HG03280 (cell line): ENCODE measurements around the gene ST3GAL3.

ENCODE experiments used
- ATAC-seq: cut with Tn5 transposase; IDR thresholded peaks from one replicate; pipeline ENCODE4 v1.9.1; 2021; ENCODE audit warnings: mild to moderate bottlenecking, moderate library complexity; ENCODE audit not compliant: unreplicated experiment

The ST3GAL3 gene

DNA sequence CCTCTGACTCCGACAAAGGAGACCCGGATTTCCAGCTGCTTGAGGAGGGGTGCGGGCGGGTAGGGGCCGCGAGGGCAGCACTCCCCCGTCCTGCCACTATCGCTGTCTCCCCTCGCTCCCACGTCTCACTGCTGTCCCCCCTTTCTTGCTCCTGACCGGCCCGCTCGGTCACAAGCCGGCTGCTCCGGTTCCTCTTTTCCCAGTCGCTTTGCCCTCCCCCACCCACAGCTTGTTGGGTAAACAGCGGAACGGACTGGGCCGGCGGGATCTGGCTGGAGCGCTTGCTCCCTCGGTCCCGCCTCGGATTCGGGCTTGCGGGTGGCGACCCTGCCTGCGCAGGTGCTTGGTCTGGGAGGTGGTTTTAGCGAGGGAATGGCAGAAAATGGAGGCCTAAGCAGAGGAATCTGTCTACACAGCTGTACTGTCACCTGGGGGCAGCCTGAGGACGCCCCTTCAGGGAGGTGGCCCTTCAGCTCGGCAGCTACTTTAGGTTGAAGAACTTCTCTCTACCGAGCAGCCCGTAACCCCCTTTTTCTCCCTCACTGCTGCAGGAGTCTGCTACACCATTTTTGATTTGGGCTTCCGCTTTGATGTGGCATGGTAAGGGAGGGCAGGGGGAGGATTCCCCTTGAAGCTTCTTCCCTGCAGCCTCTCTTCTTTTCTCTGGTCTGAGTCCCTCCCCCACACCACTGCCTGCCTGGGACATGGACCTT lies 268.1 kb downstream of the ST3GAL3 start:
- no peak for ATAC-seq

DNA sequence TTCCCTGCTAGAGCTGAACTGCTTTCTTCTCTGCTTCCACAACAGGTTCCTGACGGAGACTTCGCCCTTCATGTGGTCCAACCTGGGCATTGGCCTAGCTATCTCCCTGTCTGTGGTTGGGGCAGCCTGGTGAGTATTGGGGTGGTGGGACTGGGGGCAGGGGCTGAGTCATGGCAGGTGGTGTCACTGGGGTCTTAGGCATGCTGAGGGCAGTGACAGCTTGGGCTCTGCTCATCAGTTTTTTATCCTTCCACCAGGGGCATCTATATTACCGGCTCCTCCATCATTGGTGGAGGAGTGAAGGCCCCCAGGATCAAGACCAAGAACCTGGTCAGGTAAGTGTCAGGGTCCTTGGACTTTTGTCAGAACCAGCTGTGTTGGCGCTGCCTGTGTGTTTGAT lies 268.7 kb downstream of the ST3GAL3 start:
- ATAC-seq, result no peak

DNA sequence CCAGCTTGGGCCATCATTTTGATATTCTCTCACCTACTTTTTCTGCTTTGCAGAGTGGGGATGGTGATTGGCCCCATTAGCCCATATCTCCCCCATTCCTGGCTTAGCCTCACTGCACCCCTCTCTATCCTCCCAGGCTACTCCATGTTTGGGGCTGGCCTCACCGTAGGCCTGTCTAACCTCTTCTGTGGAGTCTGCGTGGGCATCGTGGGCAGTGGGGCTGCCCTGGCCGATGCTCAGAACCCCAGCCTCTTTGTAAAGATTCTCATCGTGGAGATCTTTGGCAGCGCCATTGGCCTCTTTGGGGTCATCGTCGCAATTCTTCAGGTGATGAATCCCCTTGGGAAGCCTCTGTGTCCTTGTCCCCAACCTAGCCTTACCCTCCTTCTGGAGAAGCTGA lies 269.6 kb downstream of the ST3GAL3 start:
- no peak for ATAC-seq

DNA sequence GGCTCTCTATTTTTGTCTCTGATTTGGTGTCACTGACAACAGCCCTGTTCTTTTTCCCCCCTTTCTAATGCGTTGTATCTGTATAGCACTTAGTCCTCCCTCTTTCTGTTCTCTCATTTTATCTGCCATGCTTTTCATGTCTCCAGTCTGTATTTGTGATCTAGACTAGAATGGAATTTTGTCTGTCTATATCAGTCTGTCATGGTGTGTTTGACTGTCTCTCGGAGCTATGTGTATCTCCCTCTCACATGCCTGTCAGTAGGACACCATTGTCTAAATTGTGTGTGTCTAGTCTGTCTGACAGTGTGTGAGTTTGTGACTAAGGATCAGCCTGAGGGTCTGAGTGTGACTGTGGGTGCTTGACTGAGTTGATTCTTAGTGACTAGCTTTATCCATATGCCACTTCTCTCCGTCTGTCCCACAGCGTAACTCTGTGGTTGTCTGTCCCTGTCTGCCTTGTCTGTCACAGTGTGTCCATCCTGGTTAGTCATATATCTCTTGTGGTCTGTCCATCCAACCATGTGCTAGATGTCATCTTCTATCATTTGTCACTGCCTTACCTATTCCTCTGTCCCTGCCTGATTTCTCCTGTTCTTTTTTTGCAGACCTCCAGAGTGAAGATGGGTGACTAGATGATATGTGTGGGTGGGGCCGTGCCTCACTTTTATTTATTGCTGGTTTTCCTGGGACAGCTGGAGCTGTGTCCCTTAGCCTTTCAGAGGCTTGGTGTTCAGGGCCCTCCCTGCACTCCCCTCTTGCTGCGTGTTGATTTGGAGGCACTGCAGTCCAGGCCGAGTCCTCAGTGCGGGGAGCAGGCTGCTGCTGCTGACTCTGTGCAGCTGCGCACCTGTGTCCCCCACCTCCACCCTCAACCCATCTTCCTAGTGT lies 270.3 kb downstream of the ST3GAL3 start:
- ATAC-seq, result no peak

DNA sequence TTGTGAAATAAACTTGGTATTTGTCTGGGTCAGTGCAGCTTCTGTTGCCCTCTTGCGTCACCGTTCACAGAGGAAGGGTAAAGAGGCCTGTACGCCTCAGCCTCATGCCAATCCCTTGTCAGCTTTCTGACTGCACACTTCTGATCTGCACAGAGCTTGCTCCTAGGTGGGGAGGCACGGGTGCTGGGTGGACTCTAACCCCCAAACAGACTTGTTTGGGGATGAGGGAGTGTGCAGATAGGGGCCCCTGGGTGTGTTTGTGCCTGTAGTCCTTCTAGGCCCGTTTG lies 270.9 kb downstream of the ST3GAL3 start:
- ATAC-seq, result no peak

DNA sequence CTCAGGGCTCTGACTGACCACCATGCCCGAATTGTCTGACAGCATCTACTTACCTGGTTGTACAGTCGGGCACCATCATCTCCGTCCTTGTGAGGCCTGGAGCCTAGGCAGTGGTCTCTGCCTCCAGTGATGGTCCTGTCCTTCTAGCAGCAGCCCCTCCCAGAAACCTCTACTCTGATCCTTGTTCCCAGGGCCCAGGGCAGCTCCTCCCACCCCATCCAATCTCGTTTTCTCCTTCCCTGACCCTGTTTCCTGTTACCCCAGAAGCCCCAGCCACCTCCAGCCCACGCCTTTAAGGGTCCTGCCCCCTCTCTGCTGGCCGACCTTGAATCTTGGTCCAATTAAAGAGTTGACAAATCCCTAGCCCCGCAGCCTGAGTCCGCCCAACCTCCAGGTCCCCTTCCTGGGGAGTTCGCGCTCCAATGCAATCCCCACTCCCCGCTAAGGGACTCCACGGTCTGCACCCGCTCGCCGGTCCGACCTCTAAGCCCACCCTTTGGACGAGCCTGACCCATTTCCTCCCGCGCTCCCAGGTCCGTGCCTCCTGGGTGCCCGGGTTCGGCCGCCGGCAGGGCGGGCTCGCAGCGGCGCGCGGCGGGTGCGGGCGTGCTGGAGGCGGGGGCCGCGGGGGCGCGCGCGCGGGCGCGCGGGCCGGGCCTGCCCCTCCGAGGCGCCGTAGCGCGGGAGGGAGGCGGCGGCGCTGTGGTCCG lies 271.4 kb downstream of the ST3GAL3 start, which contains the start of gene B4GALT2:
TSS of gene B4GALT2 (plus strand) at position 660 of the 710 bp plus-strand sequence. CDS start 1,951 bp downstream, outside the sequence.
- no peak for ATAC-seq

DNA sequence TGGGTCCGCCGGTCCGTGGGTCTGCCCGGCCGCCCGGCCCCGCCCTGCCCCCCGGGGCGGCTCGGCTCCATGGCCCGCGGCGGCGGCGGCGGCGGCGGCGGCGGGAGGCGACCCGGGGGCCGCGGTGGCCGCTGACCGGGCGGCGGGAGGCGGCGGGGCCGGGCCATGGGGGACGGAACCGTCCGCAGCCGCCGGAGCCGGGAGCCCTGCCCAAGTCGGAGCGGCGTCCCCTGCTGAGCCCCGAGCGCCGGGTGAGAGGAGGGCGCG lies 271.9 kb downstream of the ST3GAL3 start:
- ATAC-seq, result no peak

DNA sequence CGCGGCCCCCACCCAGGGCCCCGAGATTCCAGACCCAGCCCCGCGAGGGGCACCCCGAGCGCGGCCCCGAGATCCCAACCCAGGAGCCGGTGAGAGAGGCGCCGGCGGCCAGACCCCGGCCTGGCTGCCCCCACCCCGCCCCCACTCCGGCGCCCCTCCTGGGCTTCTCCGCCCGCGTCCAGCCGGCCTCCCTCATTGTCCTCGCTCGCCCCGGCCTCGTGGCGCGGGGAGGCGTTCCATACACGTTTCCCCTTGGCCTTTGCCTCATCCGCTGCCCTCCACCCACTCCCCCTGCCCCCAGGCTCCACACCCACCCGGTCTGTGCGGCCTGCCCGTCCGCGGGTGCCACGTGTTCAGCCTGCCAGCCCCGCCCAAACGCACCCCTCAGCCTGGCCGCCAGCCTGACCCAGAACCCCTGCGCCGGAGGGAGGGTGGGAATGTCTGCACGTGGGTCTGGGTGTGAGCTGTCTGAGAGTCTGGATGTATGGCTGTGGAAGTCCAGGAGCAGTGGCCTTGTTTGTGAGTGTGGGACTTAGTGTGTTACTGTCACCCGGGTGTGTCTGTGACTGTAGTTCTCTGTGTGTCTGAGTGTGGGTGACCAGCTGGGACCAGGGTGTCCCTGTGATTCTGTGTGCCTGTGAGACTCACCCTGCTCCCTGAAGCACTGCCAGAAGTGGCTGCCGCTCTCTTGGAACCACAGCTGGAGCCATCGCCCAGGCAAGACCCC lies 272.4 kb downstream of the ST3GAL3 start:
- ATAC-seq, result no peak

DNA sequence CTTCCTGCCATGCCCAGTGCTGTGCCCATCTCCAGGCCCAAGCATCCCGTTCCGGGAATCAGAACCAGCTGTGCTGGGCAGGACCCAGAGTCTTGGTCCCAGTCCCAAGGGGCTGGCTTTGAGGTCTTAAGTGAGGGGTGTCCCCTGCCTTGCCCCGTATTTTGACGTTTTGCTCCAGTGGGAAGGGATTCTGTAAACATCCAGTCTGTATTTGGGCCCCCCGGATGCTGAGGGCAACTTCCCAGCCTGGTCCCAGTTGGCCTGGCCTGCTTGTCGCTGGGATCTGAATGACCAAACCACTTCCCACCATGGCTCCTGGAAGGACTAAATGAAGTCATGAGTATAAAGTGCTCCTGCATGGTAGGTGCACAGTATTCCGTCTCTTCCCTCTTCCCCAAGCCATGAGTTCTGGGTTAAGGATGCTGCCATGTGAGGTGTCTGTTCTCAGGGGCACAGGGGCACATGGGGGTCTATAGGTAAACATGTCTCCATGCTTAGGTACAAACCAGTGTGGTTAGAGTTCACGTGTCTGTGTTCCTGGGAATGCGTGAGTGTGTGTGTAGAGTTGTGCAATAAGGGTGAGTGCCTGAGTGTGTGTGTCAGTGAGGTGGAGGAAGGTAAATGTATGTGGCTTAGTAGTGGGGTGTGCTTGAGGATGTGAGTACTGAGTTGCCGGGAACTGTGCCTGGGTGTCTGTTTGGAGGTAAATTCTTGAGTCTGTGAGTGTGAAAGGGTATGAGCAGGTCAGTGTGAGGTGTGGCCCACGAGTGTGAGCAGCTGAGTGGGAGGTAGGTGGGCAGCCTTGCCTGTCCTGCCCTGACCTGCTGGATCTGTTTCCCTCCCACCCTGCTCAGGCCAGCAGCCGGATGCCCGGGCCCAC lies 273.2 kb downstream of the ST3GAL3 start:
- no peak for ATAC-seq
